Activated CD4-positive, alpha-beta T cell treated with anti-CD3 and anti-CD28 coated beads for 48 hours (primary cell): ENCODE results near the gene ARL4C.

Experiments
- DNase-seq: peaks from one replicate; pipeline ENCODE4 v3.0.0-alpha.2; 2020

ARL4C gene

GRCh38 chr2:234472155-234472554, 24.7 kb downstream of the ARL4C start:
- no peak for DNase-seq

- no peak for DNase-seq
Measured at GRCh38 chr2:234469972-234470371, 26.9 kb downstream of the ARL4C start.

- DNase-seq: no peak
Measured at GRCh38 chr2:234469251-234469845, 27.5 kb downstream of the ARL4C start.

GRCh38 chr2:234468503-234468902, 28.4 kb downstream of the ARL4C start:
- DNase-seq: no peak

GRCh38 chr2:234467289-234467688, 29.6 kb downstream of the ARL4C start:
- no peak for DNase-seq

GRCh38 chr2:234464291-234464645, 32.6 kb downstream of the ARL4C start:
- DNase-seq: no peak

GRCh38 chr2:234463626-234464290, 33.1 kb downstream of the ARL4C start:
- peak; percentile 83 for DNase-seq

GRCh38 chr2:234462218-234462992, 34.5 kb downstream of the ARL4C start:
- DNase-seq: no peak

GRCh38 chr2:234459401-234460009, 37.4 kb downstream of the ARL4C start:
- DNase-seq: no peak

- DNase-seq: no peak
Measured at GRCh38 chr2:234458466-234458865, 38.4 kb downstream of the ARL4C start.

- DNase-seq: no peak
Measured at GRCh38 chr2:234457421-234457820, 39.5 kb downstream of the ARL4C start.

GRCh38 chr2:234455246-234455645, 41.6 kb downstream of the ARL4C start:
- DNase-seq: peak; percentile 50

GRCh38 chr2:234454433-234454832, 42.4 kb downstream of the ARL4C start:
- DNase-seq: no peak

GRCh38 chr2:234453216-234453615, 43.7 kb downstream of the ARL4C start:
- peak; percentile 55 for DNase-seq

GRCh38 chr2:234451852-234452625, 44.8 kb downstream of the ARL4C start:
- no peak for DNase-seq

- DNase-seq: no peak
Measured at GRCh38 chr2:234451242-234451641, 45.6 kb downstream of the ARL4C start.

GRCh38 chr2:234450431-234451124, 46.3 kb downstream of the ARL4C start:
- DNase-seq: no peak

GRCh38 chr2:234448506-234449184, 48.2 kb downstream of the ARL4C start:
- DNase-seq: no peak

GRCh38 chr2:234447963-234448362, 48.9 kb downstream of the ARL4C start:
- DNase-seq: no peak

- DNase-seq: no peak
Measured at GRCh38 chr2:234447189-234447588, 49.7 kb downstream of the ARL4C start.

- DNase-seq: peak; percentile 80
Measured at GRCh38 chr2:234446404-234447076, 50.3 kb downstream of the ARL4C start.
